ENCODE data around the gene IVD. TPM values are rescaled to one million over a fixed set of nuclear protein-coding genes. Genes with fewer than 3 reads are reported as not detected.

Gene IVD
- polyA plus RNA-seq (13.0 to 18.1 TPM (median 14.2 TPM) in 3 replicates), polyA minus RNA-seq (13.9 to 17.1 TPM (median 15.0 TPM) in 3 replicates)
- polyA plus RNA-seq (2011; ENCODE audit: low read depth) = 1.3 TPM
- polyA plus RNA-seq (2011; cell fraction: cytosol; rRNA removed) = 8.5 and 9.2 TPM in 2 replicates
- polyA plus RNA-seq (2011; cell fraction: nucleus; rRNA removed) = 22.2 and 24.6 TPM in 2 replicates
- polyA plus RNA-seq (2012; ENCODE audit: low replicate concordance) = 2.2 and 11.4 TPM in 2 replicates
- 13.2 TPM for polyA minus RNA-seq (2011; cell fraction: cytosol; rRNA and poly(A)+ RNA removed)
- polyA minus RNA-seq (2011; cell fraction: nucleus; rRNA and poly(A)+ RNA removed) = 11.8 and 20.4 TPM in 2 replicates

DNA sequence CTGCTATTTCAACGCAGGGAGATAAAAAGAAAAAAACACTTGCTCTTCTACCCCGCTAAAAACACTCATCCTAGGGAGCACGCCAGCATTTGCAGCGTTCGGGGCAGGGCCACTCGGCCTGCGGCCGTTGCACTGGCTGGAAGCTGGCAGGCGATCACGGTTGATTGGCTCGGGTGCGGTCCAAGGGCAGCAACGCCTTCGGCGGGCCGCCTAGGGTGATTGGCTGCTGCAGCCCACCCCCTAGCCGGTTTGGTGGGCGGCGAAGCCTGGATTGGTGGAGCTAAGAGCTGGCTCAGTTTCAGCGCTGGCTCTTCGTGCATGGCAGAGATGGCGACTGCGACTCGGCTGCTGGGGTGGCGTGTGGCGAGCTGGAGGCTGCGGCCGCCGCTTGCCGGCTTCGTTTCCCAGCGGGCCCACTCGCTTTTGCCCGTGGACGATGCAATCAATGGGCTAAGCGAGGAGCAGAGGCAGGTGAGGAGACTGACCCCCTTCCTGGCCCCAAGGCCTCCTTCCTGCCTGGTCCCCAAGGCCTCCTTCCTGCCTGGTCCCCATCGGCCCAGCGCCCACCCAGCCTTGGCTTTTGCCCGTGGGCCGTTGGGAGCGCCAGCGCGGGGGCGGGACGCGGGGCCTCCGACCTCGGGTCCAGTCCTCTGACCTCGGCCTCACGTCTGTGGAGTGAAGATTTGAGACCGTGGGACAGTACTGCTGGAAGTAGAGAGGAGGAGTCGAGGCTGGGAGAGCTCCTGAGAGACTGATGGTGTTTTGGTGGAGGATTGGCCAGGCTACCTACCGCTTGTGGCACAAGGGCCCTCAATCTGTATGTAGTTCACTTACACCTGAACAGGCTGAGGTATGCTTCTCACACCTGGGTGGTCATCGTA is at the start of gene IVD:
Gene IVD (plus strand): TSS at position 295 of the 881 bp plus-strand sequence. CDS start 33 bp downstream, at position 328.
- H3K4me1 ChIP-seq (ENCODE audit: control insufficient read depth, extremely low read depth, insufficient read depth, low read length) = peaks cover 11% of the 10 kb centered on the region
- no peaks in the 10 kb centered on the region for H3K9me1 ChIP-seq (ENCODE audit: control insufficient read depth, extremely low read depth, insufficient read depth, low read length)
- no peaks in the 10 kb centered on the region for H4K20me1 ChIP-seq (ENCODE audit: control insufficient read depth, extremely low read depth, insufficient read depth, low read length)
- dilution Hi-C loops (cut with MboI; ENCODE audit: extremely low pct_ligation_motif_present, low sequenced_read_pairs) = no loop called here
- peak within 1 kb of the TSS; percentile 42 to 46 (median 44) for H3K4me3 ChIP-seq (ENCODE audit: control insufficient read depth in 2 of 3, extremely low read depth in 1 of 3, insufficient read depth in 2 of 3, low read depth in 1 of 3, low read length in 3 of 3)
- H3K36me3 ChIP-seq (ENCODE audit: control insufficient read depth in 2 of 2, extremely low read depth in 1 of 2, insufficient read depth in 2 of 2, low read length in 2 of 2) = peaks cover 0 to 4% of the 10 kb centered on the region in 2 experiments
- FAIRE-seq (peak; percentile 43), DNase-seq (ENCODE audit: low read depth, low spot score) (no peak)
- no peaks in the 10 kb centered on the region for H3K9me3 ChIP-seq (ENCODE audit: control insufficient read depth, low read depth, low read length)
- H3K79me2 ChIP-seq (ENCODE audit: control insufficient read depth, insufficient read depth, low read length) = no peaks in the 10 kb centered on the region
- H3K4me2 ChIP-seq (ENCODE audit: control insufficient read depth, extremely low read depth, insufficient read depth, low read depth, low read length) = peak within 1 kb of the TSS; percentile 67
- TF ChIP-seq EZH2 (IDR thresholded peaks at IDR 0.05; ENCODE audit: low read length) = no peak
- TF ChIP-seq, protein P1, sequence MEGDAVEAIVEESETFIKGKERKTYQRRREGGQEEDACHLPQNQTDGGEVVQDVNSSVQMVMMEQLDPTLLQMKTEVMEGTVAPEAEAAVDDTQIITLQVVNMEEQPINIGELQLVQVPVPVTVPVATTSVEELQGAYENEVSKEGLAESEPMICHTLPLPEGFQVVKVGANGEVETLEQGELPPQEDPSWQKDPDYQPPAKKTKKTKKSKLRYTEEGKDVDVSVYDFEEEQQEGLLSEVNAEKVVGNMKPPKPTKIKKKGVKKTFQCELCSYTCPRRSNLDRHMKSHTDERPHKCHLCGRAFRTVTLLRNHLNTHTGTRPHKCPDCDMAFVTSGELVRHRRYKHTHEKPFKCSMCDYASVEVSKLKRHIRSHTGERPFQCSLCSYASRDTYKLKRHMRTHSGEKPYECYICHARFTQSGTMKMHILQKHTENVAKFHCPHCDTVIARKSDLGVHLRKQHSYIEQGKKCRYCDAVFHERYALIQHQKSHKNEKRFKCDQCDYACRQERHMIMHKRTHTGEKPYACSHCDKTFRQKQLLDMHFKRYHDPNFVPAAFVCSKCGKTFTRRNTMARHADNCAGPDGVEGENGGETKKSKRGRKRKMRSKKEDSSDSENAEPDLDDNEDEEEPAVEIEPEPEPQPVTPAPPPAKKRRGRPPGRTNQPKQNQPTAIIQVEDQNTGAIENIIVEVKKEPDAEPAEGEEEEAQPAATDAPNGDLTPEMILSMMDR (optimal IDR thresholded peaks at IDR 0.05 in 1 of 3, IDR thresholded peaks at IDR 0.05 in 1 of 3, conservative IDR thresholded peaks at IDR 0.05 in 1 of 3; ENCODE audit: extremely low read depth in 1 of 3, insufficient read depth in 2 of 3, low read length in 3 of 3) = no peak
- H3K27me3 ChIP-seq (ENCODE audit: control insufficient read depth, extremely low read depth, insufficient read depth, low read length) = no peaks in the 10 kb centered on the region
- peak within 1 kb of the TSS; percentile 52 for H3K9ac ChIP-seq (ENCODE audit: control insufficient read depth, extremely low read depth, insufficient read depth, low read length)
- H3K27ac ChIP-seq (ENCODE audit: control insufficient read depth, insufficient read depth, low read length) = peak within 1 kb of the TSS; percentile 18
- H2AFZ ChIP-seq (ENCODE audit: control insufficient read depth, low read length) = peak within 1 kb of the TSS; percentile 74

- Histone ChIP-seq H3K9me1 (ENCODE audit: control insufficient read depth, extremely low read depth, insufficient read depth, low read length) (no peaks in the 10 kb centered on the region), H3K4me3 (ENCODE audit: control insufficient read depth in 2 of 3, extremely low read depth in 1 of 3, insufficient read depth in 2 of 3, low read depth in 1 of 3, low read length in 3 of 3) (no peak overlapping the region), H3K36me3 (ENCODE audit: control insufficient read depth in 2 of 2, extremely low read depth in 1 of 2, insufficient read depth in 2 of 2, low read length in 2 of 2) (no peaks in the 10 kb centered on the region), H3K9ac (ENCODE audit: control insufficient read depth, extremely low read depth, insufficient read depth, low read length) (no peak overlapping the region), H3K27me3 (ENCODE audit: control insufficient read depth, extremely low read depth, insufficient read depth, low read length) (no peaks in the 10 kb centered on the region), H3K79me2 (ENCODE audit: control insufficient read depth, insufficient read depth, low read length) (no peaks in the 10 kb centered on the region), H3K4me1 (ENCODE audit: control insufficient read depth, extremely low read depth, insufficient read depth, low read length) (peaks cover 31% of the 10 kb centered on the region), H4K20me1 (ENCODE audit: control insufficient read depth, extremely low read depth, insufficient read depth, low read length) (no peaks in the 10 kb centered on the region), H3K4me2 (ENCODE audit: control insufficient read depth, extremely low read depth, insufficient read depth, low read depth, low read length) (no peak overlapping the region), H2AFZ (ENCODE audit: control insufficient read depth, low read length) (no peak overlapping the region), H3K9me3 (ENCODE audit: control insufficient read depth, low read depth, low read length) (no peaks in the 10 kb centered on the region), H3K27ac (ENCODE audit: control insufficient read depth, insufficient read depth, low read length) (no peak overlapping the region)
- dilution Hi-C loops (cut with MboI; ENCODE audit: extremely low pct_ligation_motif_present, low sequenced_read_pairs) = no loop called here
- FAIRE-seq (no peak), DNase-seq (ENCODE audit: low read depth, low spot score) (no peak)
- no peak for TF ChIP-seq EZH2 (IDR thresholded peaks at IDR 0.05; ENCODE audit: low read length)
- TF ChIP-seq, protein P1 (optimal IDR thresholded peaks at IDR 0.05 in 1 of 3, IDR thresholded peaks at IDR 0.05 in 1 of 3, conservative IDR thresholded peaks at IDR 0.05 in 1 of 3; ENCODE audit: extremely low read depth in 1 of 3, insufficient read depth in 2 of 3, low read length in 3 of 3) = no peak
These were observed 49.5 kb upstream of the IVD start for GRCh38 chr15:40355976-40356585.

Measured in keratinocyte (primary cell).